ENCODE data around the gene ZNF821.
A peak's percentile ranks its signal among the peaks of the same experiment; 100 is the strongest.
"Not testable (repeated sequence)": the region's sequence is repeated elsewhere in the genome, so short reads cannot be mapped to it uniquely, and the experiment has no call there.

The ZNF821 gene

GRCh38 chr16:71899171-71899570 is 15.2 kb upstream of the ZNF821 start:
- DNase-seq = no peak

- DNase-seq = no peak
These were observed 12.9 kb upstream of the ZNF821 start for GRCh38 chr16:71896764-71897368.

- DNase-seq = peak in 1 of 4 experiments; percentile 23
These were observed 11.8 kb upstream of the ZNF821 start for GRCh38 chr16:71895679-71896365.

- DNase-seq = peak; percentile 93 to 96 (median 95)
These were observed 11.1 kb upstream of the ZNF821 start, which contains the start of gene IST1 for GRCh38 chr16:71894921-71895678. TSS of gene IST1 (plus strand) at chr16:71895531. CDS start at chr16:71915641, 20,110 bp downstream.

GRCh38 chr16:71894229-71894920 is 10.4 kb upstream of the ZNF821 start:
- DNase-seq = peak in 1 of 4 experiments; percentile 5

- no peak for DNase-seq
These were observed 9.9 kb upstream of the ZNF821 start for GRCh38 chr16:71893888-71894228.

GRCh38 chr16:71889147-71889546 is 5.2 kb upstream of the ZNF821 start:
- DNase-seq = no peak

- DNase-seq = no peak
These were observed 1.3 kb upstream of the ZNF821 start for GRCh38 chr16:71885261-71885650.

- DNase-seq = peak; percentile 12 to 25 (median 24)
These were observed 674 bp downstream of the ZNF821 start for GRCh38 chr16:71883168-71883848.

GRCh38 chr16:71882505-71883167 is 1.3 kb downstream of the ZNF821 start:
- peak; percentile 34 to 63 (median 56) for DNase-seq

GRCh38 chr16:71880176-71880575 is 3.8 kb downstream of the ZNF821 start:
- DNase-seq = no peak

- no peak for DNase-seq
These were observed 5.1 kb downstream of the ZNF821 start for GRCh38 chr16:71878911-71879310.

GRCh38 chr16:71873199-71873598 is 10.8 kb downstream of the ZNF821 start:
- DNase-seq = no peak

GRCh38 chr16:71870818-71871217 is 13.2 kb downstream of the ZNF821 start:
- no peak for DNase-seq

GRCh38 chr16:71869089-71869488 is 14.9 kb downstream of the ZNF821 start:
- DNase-seq = no peak

GRCh38 chr16:71867939-71868338 is 16.0 kb downstream of the ZNF821 start:
- DNase-seq = no peak

GRCh38 chr16:71867175-71867574 is 16.8 kb downstream of the ZNF821 start:
- not testable (repeated sequence) for DNase-seq

- DNase-seq = no peak
These were observed 18.7 kb downstream of the ZNF821 start for GRCh38 chr16:71865173-71865863.

GRCh38 chr16:71863995-71864394 is 20.0 kb downstream of the ZNF821 start:
- DNase-seq = no peak

GRCh38 chr16:71859762-71860521 is 24.0 kb downstream of the ZNF821 start:
- DNase-seq = no peak
